GM15510 (cell line): ENCODE results near the gene PTGER1.
A peak's percentile ranks its signal among the peaks of the same experiment; 100 is the strongest.

Experiments
- POLR2A ChIP-seq: IDR thresholded peaks from 3 replicates; pipeline ENCODE4 v1.6.1; 2011; ENCODE audit warnings: borderline replicate concordance; ENCODE audit not compliant: insufficient read length; ENCODE audit errors: extremely low read depth

Gene PTGER1

DNA sequence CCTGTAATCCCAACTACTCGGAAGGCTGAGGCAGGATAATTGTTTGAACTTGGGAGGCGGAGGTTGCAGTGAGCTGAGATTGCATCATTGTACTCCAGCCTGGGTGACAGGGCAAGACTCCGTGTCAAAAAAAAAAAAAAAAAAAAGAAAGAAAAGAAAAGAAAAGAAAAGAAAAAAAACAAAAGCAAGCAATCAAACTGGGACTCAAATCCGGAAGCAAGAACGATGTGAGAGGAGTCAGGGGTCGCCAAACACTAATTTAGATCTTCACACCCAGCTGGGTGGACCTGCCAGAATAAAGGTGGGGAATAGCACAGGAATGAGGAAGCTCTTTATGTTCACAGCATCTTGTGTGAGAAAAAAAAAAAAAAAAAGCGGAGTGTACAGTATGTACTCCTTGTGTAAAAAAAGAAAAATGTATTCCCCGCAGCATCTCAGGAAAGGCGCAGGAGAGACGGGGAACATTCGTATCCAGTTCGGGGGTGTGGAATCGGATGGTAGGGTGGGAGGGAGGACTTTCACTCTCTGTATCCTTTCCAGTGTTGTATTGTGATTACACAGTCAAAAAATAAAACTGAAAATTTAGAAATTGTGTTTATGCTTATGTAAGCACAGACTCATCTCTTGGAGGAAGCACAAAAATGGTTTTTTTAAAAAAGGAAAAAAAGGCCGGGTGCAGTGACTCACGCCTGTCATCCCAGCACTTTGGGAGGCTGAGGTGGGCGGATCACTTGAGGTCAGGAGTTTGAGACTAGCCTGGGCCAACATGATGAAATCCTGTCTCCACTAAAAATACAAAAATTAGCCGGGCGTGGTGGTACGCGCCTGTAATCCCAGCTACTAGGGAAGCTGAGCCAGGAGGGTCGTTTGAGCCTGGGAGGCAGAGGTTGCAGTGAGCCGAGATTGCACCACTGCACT is 35.4 kb upstream of the PTGER1 start:
- no peak for TF ChIP-seq POLR2A

GRCh38 chr19:14507704-14508542 is 32.8 kb upstream of the PTGER1 start:
- no peak for TF ChIP-seq POLR2A

GRCh38 chr19:14505488-14506239 is 30.5 kb upstream of the PTGER1 start:
- no peak for TF ChIP-seq POLR2A

GRCh38 chr19:14503285-14503684 is 28.1 kb upstream of the PTGER1 start:
- no peak for TF ChIP-seq POLR2A

GRCh38 chr19:14502334-14503092 is 27.4 kb upstream of the PTGER1 start:
- no peak for TF ChIP-seq POLR2A

DNA sequence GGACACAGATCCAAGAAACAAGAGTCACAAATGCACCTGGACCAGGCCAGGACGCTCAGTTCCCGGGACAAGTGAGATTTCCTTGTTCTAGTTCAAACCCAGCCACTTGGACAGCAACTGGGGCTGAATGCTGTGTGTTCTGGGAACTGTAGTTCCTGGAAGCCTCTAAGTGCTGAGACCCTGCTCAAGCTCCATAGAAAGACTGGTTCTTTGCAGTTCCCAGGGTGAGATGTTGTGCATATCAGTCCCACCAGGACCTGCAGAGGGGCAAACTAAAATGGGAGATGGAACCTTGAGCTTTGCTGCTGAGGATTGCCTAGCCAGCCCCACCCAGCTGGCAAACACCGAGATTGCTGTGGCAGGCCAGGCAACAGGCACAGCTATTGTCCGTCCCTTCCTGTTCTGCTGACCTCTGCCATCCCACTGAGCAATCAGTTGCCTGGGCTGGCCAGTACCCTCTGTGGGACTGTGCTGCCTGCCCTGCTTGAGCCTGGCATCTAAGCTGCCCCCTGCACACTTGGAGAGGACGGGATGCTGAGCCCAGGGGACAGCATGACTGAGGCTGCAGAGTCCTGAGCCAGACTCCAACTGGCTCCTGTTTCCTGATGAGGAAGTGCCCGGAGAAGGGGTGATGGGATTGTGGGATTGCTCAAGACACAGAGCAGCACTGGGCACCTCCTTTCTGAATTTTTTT is 22.2 kb upstream of the PTGER1 start:
- TF ChIP-seq POLR2A, result no peak

- TF ChIP-seq POLR2A, result no peak
These were observed 21.7 kb upstream of the PTGER1 start for GRCh38 chr19:14496834-14497227.

DNA sequence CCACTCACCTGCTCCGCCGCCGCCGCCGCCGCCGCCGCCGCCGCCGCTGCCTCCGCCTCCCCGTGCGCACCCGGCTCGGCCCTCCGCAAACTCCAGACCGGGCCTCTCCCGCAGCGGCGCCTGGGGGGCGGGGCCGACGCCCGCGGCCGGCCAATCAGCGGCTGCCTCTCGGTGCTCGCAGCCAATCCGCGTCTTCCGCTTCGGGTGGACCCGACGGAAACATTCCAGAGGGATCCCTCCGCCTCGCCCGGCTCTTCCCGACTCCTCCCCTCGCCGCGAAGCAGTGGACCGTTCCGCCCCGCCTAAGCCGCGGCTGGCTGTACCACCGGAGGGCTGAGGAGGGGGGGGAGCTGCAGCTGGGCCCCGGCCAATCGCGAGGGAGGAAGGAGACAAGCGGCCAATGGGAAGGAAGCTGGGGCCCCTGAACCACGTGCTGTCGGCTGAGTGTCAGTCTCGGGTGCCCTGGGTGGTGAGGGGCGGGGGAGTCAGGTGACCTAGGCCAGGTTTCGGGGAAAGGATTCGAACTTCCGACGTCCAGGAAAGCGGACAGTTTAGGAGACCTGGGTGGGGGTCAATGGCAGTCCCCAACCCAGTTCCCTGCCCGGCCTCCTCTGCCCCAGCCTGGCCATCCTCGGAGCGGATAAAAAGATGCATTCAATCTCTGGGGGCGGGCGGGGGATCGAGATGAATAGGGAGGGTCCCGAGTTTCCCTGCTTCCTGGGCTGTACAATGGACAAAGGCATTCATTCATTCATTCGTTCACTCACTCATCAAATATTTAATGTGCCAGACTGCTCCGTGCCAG is 21.1 kb upstream of the PTGER1 start, which contains the start of gene GIPC1:
TSS of gene GIPC1 (minus strand) at position 99 of the 805 bp plus-strand sequence. CDS start 13,151 bp downstream, outside the sequence.
- peak; percentile 31 for TF ChIP-seq POLR2A

DNA sequence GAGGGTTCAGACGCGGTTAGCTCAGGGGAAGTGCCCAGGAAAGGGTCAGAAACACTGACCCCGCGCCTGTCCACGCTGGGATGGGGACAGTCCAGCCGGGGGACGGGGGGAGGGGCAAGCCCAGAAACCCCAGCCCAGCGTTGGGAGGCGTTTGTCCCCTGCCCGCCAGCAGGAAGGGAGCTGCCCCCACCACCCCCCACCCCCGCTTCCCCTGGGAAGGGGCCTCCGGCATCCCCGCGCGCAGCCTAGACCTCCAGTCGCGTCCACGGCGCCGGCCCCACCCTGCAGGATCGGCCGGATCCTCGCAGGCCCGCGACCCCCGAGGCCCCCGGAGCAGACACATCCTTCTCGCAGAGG is 20.5 kb upstream of the PTGER1 start:
- TF ChIP-seq POLR2A, result no peak

GRCh38 chr19:14494910-14495671 is 19.9 kb upstream of the PTGER1 start:
- no peak for TF ChIP-seq POLR2A

DNA sequence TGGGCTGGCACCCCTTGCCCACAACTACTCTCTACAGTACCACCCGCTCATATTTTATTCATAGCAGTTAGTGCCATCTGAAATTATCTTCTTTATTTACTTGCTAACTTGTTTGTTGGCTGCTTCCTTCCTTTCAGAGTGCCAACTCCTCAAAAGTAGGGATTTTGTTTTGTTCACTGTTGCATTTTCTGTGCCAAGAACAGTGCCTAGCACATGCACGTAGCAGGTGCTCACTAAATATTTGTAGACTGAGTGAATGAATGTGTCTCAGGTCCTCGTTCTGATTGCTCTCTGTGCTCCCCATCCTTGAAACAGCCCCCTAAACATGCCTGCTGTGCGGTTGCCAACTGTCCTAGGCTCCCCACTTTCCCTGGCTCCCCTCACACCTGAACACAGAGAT is 19.3 kb upstream of the PTGER1 start:
- TF ChIP-seq POLR2A, result no peak

DNA sequence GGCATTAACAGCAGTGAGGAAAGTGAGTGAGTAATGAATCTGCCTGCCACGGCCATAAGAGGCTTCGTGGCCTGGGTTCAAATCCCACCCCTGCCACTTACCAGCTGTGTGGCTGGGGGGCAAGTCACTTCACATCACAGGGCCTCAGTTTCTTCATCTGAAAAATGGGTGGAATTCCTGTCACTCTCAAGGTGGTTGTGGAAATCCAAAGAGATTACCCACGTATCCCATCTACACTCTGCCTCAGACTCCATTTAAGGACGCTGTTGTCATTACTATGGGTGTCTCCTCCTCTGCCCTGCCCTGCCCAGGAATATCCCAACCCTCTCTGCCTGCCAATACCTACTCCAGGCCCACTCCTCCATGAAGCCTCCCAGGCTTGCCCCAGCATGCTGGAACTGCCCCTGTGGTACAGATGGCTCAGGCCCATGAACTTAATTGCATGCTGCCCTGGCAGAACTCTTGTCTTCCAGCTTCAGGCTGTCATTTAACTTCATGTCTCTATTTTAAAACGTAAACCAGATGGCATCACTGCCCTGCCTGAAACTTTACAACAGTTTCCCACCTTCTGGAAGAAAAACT is 17.7 kb upstream of the PTGER1 start:
- TF ChIP-seq POLR2A, result no peak

DNA sequence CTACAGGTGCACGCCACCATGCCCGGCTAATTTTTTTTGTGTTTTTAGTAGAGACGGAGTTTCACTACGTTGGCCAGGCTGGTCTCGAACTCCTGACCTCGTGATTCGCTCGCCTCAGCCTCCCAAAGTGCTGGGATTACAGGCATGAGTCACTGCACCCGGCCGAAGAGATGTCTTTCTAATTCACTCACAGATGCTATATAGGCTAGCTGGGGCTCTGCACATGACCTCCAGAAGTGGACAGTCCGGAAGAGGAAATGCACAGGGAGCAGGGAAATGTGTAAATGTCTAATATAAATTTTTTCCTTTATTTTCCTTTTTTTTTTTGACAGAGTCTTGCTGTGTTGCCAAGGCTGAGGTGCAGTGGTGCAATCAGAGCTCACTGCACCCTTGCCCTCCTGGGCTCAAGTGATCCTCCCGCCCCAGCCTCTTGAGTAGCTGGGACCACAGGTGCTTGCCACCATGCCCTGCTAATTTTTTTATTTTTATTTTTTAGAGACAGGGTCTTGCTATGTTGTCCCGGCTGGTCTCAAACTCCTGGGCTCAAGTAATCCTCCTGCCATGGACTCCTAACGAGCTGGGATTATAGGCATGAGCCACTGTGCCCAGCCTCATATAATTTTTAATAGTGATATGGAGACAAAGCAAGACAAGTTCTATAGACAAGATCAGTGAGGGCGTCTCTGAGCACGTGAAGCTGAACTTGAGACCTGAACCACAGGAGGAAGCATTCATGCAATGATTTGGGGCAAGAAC is 12.4 kb upstream of the PTGER1 start:
- TF ChIP-seq POLR2A, result no peak
